GM19043 (cell line): ENCODE data around the gene TLL2.
"Not testable (repeated sequence)": the region's sequence is repeated elsewhere in the genome, so short reads cannot be mapped to it uniquely, and the experiment has no call there.

Experiments
- ATAC-seq: cut with Tn5 transposase; IDR thresholded peaks from one replicate; pipeline ENCODE4 v1.9.1; 2021; ENCODE audit warnings: low read depth; ENCODE audit not compliant: unreplicated experiment

TLL2 gene

DNA sequence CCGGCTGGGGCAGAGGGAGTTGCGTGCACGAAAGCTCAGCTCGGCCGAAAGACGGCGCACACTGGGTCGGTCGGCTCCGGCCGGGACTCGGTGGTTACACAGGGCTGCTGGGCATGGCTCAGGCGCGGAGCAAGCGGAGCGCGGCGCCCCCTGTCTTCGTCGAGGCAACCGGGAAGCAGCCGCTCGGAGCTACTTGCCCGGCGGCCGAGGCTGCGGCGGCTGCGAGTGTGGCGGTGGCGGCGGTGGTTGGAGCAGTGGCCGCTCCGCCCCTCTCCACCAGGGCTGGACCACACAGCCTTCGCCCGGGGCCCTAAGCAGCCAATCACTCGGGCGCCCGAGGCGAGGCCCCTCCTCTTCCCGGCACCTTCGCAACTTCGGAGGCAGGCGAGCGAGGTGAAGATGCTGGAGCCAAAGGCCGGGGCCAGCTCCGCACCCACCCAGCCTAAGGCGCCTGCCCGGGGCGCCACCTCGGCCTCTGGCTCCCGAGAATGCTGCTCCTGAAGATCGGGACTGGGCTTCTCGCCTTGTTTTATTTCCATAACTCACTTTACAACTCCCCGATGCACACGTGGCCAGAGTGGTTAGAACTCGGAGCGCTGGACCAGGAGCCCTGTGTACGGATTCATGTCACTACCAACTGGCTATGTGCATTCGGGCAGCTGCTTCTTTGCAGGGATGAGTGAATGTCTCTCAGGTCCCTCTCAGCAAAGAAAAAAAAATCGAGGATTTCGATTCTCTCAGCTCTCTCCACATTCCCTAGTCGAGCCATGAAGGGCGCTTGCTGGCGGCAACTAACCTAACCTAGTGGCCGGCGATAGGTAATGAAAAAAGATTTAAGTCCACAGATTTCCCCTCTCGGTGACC is at the start of gene TLL2:
TLL2 (minus strand) TSS at position 229 of the 864 bp plus-strand sequence. CDS start 241 bp downstream, outside the sequence.
- peak; percentile 76 for ATAC-seq

DNA sequence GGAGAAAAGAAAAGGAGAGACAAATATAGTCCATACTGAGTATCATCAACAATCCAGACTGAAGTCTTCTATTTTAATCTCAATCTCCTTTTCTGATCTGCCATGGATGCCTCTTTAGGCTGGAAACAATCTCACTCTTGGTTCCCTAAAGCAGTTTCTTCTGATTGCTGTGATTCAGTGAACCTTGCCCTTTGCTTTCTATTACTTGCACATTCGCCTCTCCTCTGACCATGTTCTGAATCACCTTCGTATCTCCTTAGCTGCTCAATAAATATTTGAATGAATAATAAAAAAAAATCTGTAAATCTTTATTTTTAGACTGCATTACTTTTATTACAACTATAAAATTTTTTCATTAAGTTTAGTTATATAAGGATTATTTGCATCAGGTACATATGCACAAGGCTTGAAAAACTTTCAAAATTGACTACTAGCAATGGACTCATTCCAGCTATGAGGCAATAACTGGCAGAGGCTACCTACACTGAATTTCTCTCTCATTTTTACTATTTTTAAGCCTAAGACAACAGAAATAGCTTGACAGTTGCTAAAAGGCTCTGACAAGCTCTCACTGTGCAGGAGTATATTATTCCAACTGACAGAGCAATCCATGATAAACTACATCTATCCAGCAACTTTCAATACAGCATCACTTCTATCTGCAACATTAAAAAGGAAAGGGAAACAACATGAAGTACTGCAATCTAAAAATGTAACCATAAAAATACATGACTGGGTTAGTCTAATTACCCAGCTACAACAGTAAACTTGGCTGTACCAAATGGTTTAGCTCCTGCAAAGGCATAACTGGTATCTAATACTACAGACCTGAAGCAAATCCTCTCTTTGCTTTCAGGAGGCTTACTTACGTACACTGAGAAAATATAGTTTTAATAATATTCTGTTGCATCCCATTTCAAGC is 47.5 kb upstream of the TLL2 start:
- ATAC-seq = no peak

DNA sequence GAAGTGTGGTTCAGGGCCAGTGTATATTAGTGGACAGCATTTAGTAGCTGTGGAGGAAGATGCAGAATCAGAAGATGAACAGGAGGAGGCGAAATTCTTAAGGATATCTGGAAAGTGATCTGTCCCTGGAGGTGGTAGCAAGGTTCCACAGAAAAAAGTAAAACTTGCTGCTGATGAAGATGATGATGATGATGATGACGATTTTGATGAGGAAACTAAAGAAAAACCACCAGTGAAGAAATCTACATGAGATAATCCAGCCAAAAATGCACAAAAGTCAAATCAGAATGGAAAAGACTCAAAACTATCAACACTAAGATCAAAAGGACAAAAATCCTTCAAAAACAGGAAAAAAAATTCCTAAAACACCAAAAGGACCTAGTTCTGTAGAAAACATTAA is 46.8 kb upstream of the TLL2 start:
- no peak for ATAC-seq

DNA sequence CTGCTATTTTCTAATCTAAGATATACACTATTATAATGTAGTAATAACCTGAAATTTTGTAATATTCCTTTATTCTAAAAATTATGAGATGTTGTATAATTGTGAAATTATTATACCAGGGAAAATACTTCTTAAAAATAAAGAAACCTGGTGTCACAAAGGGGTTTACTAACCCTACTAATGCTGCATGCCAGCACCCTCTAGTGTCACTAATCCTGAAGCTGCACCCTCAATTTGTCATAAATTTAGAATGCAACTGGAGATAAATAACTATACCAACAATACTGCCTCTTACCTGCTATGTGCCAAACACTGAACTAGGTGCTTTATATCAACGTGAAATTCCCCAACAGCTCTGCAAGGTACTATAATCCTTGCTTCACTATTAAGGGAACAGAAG is 42.3 kb upstream of the TLL2 start:
- no peak for ATAC-seq

DNA sequence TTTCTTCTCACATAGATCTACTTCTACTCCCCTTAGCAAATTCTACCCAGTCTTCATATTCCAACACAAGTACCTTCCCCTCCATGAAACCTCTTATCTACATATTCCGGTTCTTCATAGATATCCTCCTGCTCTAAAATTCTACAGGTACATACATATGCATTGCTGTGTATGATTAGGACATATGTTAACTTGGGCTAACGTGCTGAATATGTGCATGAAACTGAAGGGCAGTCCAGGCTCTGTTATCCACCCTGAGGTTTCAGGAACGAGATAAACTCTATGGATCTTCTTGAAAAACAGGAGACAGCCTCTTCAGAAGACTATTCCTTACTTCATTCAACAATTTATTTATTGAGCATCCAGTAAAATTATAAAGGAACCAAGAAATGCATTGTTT is 41.6 kb upstream of the TLL2 start:
- ATAC-seq = no peak

DNA sequence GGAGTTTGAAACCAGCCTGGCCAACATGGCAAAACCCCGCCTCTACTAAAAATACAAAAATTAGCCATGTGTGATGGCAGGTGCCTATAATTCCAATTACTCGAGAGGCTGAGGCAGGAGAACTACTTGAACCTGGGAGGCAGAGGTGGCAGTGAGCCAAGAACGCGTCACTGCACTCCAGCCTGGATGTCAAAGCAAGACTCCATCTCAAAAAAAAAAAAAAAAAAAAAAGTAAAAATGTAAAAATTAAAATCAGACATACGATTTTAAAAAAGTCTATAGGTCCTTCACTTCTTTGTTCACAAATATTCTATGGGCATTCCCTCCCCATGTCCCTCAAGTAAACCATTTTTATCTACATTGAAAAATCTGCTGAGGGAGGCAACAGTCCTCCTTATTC is 34.9 kb upstream of the TLL2 start:
- no peak for ATAC-seq

DNA sequence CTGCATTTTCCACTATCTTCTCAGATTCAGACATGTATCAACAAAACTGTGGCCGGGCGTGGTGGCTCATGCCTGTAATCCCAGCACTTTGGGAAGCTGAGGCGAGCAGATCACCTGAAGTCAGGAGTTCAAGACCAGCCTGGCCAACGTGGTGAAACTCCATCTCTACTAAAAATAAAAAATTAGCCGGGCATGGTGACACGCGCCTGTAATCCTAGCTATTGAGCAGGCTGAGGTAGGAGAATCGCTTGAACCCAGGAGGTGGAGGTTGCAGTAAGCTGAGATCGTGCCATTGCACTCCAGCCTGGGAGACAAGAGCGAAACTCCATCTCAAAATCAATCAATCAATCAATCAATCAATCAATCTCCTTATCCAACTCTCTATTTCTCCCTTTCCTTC is 31.8 kb upstream of the TLL2 start:
- not testable (repeated sequence) for ATAC-seq

DNA sequence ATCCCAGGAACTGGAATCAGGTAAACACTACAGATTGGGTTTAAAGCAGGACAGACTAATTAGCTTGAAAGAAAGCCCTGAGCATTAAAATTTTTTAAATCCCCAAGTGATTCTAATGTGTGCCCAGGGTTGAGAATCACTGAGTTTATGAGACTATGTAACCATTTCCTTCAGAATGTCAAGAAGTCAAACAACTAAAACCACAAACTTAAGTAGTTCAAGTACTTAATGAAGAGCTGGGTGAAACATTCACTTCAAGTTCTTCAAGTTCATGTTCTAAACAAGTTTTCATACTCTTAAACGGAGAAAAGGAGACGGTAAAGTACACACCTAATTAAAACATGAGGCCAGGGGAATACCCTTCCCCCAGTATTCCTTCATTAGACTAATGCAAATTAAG is 28.2 kb upstream of the TLL2 start:
- no peak for ATAC-seq

DNA sequence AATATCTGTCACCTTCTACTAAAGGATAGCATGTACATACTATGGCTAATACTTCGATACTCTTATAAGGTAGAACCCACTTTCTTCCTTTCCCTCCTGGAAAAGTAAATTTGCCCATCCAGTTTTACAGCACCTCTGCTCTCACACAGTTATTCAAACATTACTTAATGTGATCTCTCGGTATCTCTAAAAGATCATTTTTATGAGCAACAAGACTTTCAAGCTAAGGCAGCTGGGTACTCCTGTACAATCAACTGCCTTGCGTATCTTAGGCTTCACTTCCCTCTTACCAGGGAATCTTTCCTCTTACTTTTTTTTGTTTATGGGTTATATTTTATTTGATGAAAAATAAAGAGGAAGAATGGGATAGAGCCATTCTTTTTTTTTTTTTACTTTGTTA is 26.5 kb upstream of the TLL2 start:
- ATAC-seq = no peak

DNA sequence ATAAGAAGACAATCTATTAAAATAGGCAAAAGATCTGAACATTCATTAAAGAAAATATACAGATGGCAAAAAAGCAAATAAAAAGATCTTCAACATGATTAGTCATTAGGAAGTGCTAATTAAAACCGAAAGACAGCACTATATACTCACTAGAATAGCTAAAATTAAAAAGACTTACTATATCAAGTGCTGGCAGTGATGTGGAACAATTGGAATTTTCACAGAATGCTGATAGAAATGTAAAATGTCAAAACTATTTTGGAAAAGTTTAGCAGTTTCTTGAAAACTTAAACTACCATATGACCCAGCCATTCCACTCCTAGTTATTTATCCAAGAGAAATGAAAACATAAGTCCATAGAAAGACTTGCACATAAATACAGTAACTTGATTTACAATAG is 25.0 kb upstream of the TLL2 start:
- ATAC-seq = no peak

DNA sequence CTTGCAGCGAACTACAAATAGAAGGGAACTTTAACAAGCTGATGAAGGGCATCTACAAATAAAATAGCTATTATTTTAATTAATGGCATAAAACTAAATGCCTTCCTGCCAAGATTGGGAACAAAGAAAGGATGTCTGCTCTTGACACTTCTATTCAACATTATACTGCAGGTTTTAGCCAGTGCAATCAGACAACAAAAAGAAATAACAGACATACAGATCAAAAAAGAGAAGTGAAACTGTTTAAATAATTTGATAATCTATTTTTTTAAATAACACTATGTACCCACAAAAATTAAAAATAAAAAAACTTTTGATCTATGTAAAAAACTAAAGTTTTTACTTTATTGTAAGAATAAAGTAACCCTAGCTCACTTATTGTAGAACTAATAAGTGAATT is 22.4 kb upstream of the TLL2 start:
- ATAC-seq = no peak

DNA sequence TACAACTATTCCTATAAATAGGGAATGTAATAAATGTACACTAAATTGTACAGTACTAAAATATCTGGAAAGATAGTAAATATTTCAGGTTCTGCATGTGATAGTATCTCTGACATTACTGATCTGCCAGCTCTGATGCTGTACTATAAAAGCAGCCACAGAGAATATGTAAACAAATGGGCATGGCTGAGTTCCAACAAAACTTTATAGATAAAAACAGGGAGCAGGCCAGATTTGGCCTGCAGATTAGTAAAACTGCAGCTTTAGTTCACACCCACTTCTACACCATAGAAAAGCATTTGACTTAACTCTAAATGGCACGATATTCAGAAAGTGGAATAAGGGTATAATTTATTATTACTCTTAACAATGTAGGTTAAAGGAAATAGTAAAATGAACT is 18.8 kb upstream of the TLL2 start:
- ATAC-seq = no peak

DNA sequence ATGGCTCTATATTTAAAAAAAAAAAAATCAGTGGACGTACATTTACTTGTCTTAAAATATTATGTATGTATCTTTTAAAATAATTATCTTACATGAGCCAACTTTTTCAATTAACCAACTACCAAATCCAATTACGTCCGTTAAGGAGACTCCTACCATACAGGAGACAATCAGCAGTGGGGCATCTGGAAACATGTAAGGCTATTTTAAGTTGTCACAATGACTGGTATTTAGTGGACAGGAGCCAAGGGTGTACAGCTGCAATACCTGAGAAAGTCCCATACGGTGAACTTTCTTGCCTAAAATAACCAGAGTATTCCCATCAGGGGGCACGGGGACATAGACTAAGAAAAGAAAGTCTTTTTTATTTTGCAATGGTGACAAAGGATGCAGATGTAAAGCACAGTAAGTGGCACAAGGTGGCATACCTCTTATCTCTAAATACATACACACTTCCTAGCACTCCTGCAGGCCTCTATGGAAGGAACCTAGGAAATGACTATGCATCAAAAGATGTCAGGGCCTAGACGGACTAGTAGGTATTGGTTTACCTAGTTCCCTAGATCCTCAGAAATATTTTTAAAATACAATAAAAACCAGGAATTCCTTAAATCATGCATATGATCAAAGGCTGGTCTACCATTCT is 16.0 kb upstream of the TLL2 start:
- no peak for ATAC-seq

DNA sequence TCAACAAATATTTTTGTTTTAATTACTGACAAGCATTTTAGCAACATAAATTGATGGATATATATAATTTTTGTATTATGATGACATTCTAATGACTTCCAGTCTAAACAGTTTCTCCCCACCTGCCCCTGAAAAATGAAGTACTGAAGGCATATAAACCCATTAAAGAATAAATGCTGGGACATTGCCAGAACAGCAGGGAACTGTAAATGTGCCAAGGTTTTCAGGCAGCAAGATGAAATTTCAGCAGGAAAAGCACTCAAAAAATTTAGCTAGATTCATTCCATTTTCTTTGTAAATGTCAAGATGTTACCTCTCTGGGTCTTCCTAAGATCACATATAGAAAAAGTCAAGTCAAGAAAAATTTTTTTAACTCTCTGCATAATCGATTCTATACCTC is 11.0 kb upstream of the TLL2 start:
- ATAC-seq = no peak

DNA sequence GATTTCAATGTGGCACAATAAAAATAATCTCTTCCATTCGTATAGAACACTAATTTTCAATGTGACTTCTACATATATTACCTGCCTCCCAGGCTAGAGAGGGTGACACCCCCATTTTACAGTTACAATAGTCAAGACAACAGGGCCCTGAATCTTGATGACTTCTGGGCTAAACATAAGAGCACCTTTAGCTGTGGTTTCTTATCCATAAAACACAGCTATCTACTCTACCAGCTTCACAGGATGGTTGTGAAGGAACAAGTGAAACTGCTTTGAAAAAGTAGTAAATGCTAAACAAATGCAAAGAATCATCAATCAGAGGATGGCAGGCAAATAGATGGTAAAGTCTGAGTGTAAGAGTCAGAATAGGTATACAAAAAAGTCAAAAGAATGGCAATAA is 3.6 kb upstream of the TLL2 start:
- ATAC-seq = no peak

DNA sequence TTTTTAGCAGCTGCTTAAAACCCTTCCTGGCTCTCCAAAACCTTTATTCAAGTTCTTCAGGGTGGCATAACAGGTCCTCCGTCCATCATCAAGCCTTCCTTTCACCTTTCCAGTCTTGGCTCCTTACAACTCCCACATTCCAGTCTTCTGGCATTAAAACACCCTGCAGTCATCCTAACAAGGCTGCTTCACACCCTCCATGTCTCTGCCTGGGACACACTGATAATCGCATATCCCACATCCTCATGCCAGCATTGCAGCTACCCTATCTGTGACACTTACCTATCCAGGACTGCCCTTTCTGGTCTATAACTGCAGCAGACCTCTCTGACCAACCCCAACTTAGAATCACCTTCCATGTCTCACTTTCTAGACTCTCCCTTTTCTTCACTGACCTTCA is 2.6 kb upstream of the TLL2 start:
- no peak for ATAC-seq

DNA sequence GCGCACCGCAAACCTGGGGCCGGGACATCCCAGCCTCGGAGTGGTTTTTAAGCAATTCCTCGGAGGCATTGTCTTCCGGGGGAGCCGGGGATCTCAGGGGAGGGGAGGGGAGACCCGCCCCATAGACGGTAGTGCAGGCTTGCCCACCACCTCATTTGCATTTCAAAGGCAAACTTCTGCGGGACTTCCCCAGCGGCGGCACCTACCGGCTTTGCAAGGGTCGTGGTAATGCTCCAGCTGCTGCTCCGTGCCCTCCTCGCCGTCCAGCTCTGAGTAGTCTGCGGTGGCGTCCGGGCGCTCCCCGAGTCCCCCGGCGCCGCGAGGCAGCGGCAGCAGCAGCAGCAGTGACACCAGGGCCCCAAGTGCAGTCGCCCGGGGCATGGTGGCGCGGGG is 425 bp downstream of the TLL2 start:
- peak; percentile 37 for ATAC-seq

DNA sequence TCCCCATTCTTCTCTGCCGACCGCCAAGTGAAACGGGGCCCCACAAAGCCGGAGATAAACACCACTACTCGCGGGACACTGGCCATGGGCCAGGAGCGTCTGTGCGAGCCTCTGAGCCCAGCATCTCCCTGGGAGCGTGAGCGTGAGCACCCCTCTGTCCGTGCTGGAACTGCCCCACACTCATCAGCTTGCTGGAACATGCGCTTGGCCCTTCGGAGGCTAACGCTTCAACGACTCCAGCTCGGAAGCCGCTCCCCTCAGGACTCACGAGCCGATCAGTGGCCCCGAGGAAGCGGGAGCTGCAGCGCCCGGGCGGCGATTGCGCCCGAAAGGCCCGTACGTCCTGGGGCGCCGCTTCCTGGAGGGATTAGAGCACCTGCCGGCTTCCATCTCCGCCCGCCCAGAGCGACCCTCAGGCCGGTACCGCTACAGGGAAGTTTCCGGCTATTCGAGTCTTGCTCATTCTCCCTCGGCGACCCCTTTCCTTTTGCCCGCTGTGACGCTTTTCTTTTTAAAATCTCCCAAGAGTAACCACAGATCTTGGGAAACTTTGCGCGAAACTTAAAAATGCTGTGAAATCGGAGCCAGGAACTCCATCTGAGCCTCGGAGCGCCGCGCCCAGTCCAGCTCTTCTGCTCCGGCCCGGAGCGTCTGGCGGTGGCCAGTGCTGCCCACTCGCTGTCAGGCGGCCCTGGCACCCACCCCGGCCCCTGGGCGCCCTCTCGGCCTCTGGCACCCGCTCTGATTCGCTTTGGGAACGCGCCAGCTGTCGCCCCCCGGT is 1.0 kb downstream of the TLL2 start:
- ATAC-seq = no peak

DNA sequence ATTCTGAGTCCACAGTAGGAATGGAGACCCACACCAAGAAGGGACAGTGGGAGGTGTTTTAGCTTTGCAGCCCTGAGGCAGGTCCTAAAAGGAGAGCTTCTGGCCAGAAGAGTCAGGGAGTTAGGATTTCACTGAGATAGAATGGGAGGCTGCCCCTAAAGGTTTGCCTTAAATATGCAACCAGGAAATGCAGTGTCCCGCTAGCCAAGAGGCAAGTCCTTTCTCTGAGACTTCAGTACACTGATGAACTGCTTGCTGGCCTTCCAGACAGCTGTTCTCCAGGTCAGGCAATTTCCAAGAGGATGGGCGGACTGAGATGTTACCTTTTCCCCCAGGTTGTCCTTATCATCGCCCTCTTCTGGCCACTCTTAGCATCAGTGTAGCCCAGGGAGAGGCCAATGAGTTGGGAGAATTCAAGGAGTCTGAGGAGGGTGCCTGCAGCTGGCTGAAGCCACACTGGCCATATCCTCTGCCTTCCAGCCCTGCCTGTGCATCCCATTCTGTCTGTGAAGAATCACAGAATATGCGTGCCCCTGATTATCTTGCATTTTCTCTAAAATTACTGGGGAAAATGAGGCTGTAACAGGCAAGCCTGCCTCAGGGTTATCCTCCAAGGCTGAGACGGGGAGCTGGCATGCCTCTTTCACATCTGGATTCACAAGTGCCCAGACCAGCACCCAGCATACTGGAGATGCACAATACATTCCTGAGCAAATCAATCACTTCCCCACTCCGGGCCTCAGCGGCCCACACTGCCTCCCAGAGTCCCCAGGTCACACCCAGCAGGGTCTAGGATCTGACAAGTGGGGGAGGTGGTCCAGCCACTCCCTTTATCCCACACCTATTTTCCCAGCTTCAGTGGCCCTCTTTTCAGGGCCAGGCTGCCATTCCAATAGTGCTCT is 2.4 kb downstream of the TLL2 start:
- no peak for ATAC-seq
